T-helper 17 cell (primary cell): ENCODE results near the gene DISP3. TPM values are rescaled to one million over a fixed set of nuclear protein-coding genes. Genes with fewer than 3 reads are reported as not detected.

Experiments used
- ATAC-seq: fragments of 150-1000 bp; cut with Tn5 transposase; 2 replicates; pipeline ENCODE4 v1.10.0; 2021; ENCODE audit warnings: mild to moderate bottlenecking, moderate library complexity
- DNase-seq, 3 donors: peaks; one replicate each; pipeline versions ENCODE4 v3.0.0 to v3.0.0-alpha.2; 2020 to 2021
- H3K9me3 ChIP-seq: one replicate; pipeline ENCODE4 v1.7.0; 2013; ENCODE audit warnings: low read length, mild to moderate bottlenecking; ENCODE audit not compliant: control insufficient read depth, poor library complexity, severe bottlenecking
- H3K27ac Mint-ChIP-seq: one replicate; pipeline ENCODE4 v1.8.0; 2022; ENCODE audit warnings: mild to moderate bottlenecking, moderate library complexity, mixed read lengths
- H3K27me3 Mint-ChIP-seq: one replicate; pipeline ENCODE4 v1.8.0; 2022; ENCODE audit warnings: mixed read lengths
- H3K36me3 Mint-ChIP-seq: one replicate; pipeline ENCODE4 v1.8.0; 2022; ENCODE audit warnings: low read depth, mixed read lengths
- H3K4me1 Mint-ChIP-seq: one replicate; pipeline ENCODE4 v1.8.0; 2022; ENCODE audit warnings: mild to moderate bottlenecking, mixed read lengths
- H3K4me3 Mint-ChIP-seq: one replicate; pipeline ENCODE4 v1.8.0; 2022; ENCODE audit warnings: mild to moderate bottlenecking, moderate library complexity, mixed read lengths
- total RNA-seq, 4 donors: library from RNA in 2 of 4; stranded (reverse) in 2 of 4; gene quantifications; one replicate each; pipeline ENCODE4 v1.2.3 and lab custom pipeline; 2022 to 2026

DISP3 gene
- total RNA-seq (1 to 10 TPM in 1 of 2 donors, under 1 TPM in 1; 0.70 to 1.1 TPM), total RNA-seq (lab: John Stamatoyannopoulos, UW) (0.23 to 0.83 reads per million in 2 donors)

DNA sequence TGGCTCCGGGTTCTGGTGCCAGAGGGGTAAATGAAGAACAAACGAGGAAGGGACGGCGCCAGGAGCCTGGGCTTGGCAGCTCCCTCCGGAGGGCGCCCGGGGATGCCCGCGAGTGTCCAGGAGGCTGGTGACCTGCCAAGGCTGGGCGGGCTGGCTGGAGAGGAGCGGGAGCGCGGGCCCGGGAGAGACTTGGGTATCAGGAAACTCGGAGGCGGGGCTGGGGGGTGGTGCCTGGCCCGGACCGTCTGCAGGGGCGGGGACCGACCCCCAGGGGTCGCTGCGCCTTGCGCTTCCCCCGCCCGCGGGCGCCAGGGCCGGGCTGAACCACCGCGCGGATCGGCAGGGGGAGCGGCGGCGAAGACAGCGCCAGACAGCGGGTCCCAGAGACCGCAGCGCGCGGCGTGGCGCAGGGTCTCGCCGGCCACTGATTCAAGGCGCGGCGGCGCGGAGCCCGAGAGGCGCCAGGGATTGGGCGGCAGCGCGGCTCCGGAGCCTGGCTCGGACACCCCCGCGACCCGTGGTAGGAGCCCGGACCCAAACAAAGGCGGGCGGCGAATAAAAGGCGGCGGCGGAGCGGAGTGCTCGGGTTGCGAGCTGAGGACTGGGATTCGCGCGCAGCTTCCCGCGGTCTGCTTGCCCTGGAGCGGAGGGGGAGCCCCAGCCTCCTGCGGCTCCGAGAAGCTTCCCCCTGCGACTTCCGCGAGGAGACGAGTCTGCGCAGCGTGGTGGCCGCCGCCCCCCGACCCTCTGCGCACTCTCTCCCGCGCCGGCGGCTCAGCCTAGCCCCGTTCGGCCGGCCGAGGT lies at the start of gene DISP3:
DISP3 (plus strand) TSS at position 585 of the 804 bp plus-strand sequence. CDS start 21,838 bp downstream, outside the sequence.
- Mint-ChIP-seq H3K27me3 (peaks cover 56% of the 10 kb centered on the region), H3K27ac (no peak within 1 kb of the TSS), H3K4me3 (peak within 1 kb of the TSS; percentile 81), H3K36me3 (peaks cover 4% of the 10 kb centered on the region), H3K4me1 (peaks cover 7% of the 10 kb centered on the region)
- no peaks in the 10 kb centered on the region for H3K9me3 ChIP-seq
- DNase-seq (peak; percentile 43 to 56 (median 47)), ATAC-seq (peak; percentile 93)

- ATAC-seq, result no peak
Observed at GRCh38 chr1:11429226-11429625, 49.7 kb upstream of the DISP3 start.

DNA sequence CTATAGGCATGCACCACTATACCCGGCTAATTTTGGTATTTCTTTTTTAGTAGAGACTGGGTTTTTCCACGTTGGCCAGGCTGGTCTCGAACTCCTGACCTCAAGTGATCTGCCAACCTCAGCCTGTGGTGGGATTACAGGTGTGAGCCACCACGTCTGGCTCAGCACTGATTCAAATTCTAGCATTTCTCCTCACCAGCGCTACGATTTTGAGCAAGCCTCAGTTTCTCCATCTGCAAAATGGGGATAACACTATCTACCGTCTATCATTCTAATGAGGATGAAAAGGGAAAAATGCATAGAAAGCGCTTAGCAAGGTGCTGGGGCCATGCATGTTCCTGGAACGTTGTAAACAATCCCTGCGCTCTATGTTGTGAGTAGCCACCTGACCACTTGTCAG lies 49.0 kb upstream of the DISP3 start:
- no peak overlapping the region for H3K4me3 Mint-ChIP-seq
- peaks cover 21% of the 10 kb centered on the region for H3K27me3 Mint-ChIP-seq
- ATAC-seq (no peak), DNase-seq (no peak)
- H3K4me1 Mint-ChIP-seq, result peaks cover 8% of the 10 kb centered on the region
- H3K9me3 ChIP-seq, result no peaks in the 10 kb centered on the region
- H3K27ac Mint-ChIP-seq, result no peak overlapping the region
- H3K36me3 Mint-ChIP-seq, result peaks cover 4% of the 10 kb centered on the region

More at GRCh38 chr1:11429226-11429625, 49.7 kb upstream of the DISP3 start:
- H3K4me1 Mint-ChIP-seq, result peaks cover 8% of the 10 kb centered on the region
- no peak overlapping the region for H3K4me3 Mint-ChIP-seq
- H3K27ac Mint-ChIP-seq, result no peak overlapping the region
- no peak for DNase-seq
- peaks cover 4% of the 10 kb centered on the region for H3K36me3 Mint-ChIP-seq
- no peaks in the 10 kb centered on the region for H3K9me3 ChIP-seq
- H3K27me3 Mint-ChIP-seq, result peaks cover 21% of the 10 kb centered on the region

DNA sequence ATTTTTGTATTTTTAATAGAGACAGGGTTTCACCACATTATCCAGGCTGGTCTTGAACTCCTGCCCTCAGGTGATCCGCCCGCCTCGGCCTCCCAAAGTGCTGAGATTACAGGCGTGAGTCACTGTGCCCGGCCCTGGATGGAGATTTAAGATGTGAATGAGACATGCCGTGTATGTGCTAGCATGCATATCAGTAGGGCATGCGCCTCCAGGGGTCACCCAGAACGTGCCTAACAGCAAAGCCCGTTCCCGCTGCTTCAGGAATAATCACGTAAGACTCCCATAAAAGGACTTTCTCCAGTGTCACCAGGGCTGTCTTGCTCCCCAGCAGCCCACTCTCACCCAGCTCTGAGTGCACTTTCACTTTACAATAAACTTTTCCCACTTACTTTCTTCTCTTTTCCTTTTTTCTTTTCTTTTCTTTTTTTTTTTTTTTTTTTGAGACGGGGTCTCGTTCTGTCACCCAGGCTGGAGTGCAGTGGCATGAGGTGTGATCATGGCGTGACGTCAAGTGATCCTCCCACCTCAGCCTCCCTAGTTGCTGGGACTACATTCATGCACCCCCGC lies 46.9 kb upstream of the DISP3 start:
- Mint-ChIP-seq H3K4me1 (peaks cover 15% of the 10 kb centered on the region), H3K27ac (no peak overlapping the region), H3K36me3 (peaks cover 2% of the 10 kb centered on the region), H3K27me3 (peaks cover 26% of the 10 kb centered on the region), H3K4me3 (no peak overlapping the region)
- no peaks in the 10 kb centered on the region for H3K9me3 ChIP-seq
- DNase-seq (no peak), ATAC-seq (no peak)

DNA sequence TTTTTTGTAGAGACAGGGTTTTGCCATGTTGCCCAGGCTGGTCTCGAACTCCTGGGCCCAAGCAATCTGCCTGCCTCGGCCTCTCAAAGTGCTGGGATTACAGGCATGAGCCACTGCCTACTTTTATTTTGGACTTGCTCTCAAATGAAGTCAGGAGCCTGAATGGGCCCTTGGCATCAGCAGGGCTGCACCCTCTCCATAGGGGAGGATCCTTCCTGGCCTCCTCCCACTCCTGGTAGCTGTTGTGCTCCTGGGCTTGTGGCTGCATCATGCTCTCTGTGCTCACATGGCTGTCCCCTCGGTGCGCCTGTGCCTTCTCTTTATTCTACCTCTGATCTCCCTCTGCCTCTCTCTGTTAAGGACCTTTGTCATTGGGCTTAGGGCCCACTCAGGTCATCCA lies 46.4 kb upstream of the DISP3 start:
- ATAC-seq, result no peak
- Mint-ChIP-seq H3K27me3 (peaks cover 32% of the 10 kb centered on the region), H3K4me3 (no peak overlapping the region), H3K4me1 (peaks cover 18% of the 10 kb centered on the region), H3K36me3 (peaks cover 2% of the 10 kb centered on the region), H3K27ac (no peak overlapping the region)
- no peaks in the 10 kb centered on the region for H3K9me3 ChIP-seq
- DNase-seq, result no peak

DNA sequence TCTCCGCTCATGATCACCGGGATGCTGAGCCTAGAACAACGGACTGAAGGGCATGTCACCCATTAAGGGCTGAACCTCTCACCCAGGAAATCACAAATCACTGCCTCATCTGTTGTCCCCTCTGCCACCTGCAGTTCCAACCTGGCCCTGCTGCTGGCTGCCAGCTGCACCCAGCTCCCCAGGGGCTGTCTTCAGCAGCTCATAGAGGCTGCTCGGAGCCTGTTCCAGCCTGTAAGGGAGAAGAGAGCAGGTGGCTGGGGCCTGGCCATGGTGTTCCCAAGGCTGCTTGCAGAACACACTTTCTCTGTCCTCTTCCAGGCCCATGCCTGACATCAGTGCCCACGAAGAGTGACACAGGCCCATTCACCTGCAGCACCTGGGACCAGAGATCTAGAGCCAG lies 44.5 kb upstream of the DISP3 start:
- H3K27me3 Mint-ChIP-seq, result peaks cover 39% of the 10 kb centered on the region
- H3K4me3 Mint-ChIP-seq, result no peak overlapping the region
- peaks cover 2% of the 10 kb centered on the region for H3K36me3 Mint-ChIP-seq
- peaks cover 21% of the 10 kb centered on the region for H3K4me1 Mint-ChIP-seq
- DNase-seq (no peak), ATAC-seq (no peak)
- H3K27ac Mint-ChIP-seq, result no peak overlapping the region
- no peaks in the 10 kb centered on the region for H3K9me3 ChIP-seq

- Mint-ChIP-seq H3K4me1 (peaks cover 21% of the 10 kb centered on the region), H3K27me3 (peaks cover 39% of the 10 kb centered on the region), H3K36me3 (peaks cover 2% of the 10 kb centered on the region), H3K4me3 (no peak overlapping the region), H3K27ac (no peak overlapping the region)
- DNase-seq (no peak), ATAC-seq (no peak)
- no peaks in the 10 kb centered on the region for H3K9me3 ChIP-seq
Observed at GRCh38 chr1:11434926-11435325, 44.0 kb upstream of the DISP3 start.

- ATAC-seq, result no peak
- Mint-ChIP-seq H3K4me3 (no peak overlapping the region), H3K36me3 (peaks cover 7% of the 10 kb centered on the region), H3K27ac (no peak overlapping the region), H3K27me3 (peaks cover 43% of the 10 kb centered on the region), H3K4me1 (peaks cover 21% of the 10 kb centered on the region)
- H3K9me3 ChIP-seq, result no peaks in the 10 kb centered on the region
- no peak for DNase-seq
Observed at GRCh38 chr1:11438996-11439395, 40.0 kb upstream of the DISP3 start.

DNA sequence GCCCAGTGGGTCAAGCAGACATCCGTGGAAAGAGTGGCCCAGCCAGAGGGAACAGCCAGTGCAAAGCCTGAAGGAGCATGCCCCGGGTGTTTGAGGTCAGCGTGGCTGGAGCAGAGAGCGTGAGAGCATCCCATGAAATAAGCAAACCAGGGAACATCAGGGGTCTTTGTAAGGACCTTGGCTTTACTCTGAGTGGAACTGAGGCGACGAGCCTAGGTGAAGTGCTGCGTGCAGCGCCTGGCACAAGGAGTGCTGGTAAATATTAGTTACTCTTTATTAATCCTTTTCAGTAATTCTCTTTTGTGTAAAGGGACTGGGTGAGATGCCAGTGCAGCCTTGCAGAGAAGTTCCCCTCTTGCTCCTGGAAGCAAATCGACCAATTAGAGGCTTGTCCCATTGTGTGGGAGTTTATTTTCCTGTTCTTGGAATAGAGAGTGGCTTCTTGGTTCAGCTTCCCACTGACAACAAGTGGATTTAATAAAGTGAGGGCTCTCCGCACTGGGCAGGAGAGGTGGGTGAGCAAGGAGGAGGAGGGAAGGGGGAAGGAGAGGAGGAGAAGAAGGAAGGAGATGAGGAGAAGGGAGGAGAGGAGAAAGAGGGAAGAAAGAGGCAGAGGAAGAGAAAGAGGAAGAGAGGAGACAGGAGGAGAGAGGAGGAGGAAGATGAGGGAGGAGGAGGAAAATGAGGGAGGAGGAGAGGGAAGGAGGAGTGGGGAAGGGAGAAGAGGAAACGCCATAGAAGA lies 37.6 kb upstream of the DISP3 start:
- H3K27me3 Mint-ChIP-seq, result peaks cover 51% of the 10 kb centered on the region
- H3K4me1 Mint-ChIP-seq, result peaks cover 21% of the 10 kb centered on the region
- H3K27ac Mint-ChIP-seq, result peak overlapping the region; percentile 67
- peaks cover 7% of the 10 kb centered on the region for H3K36me3 Mint-ChIP-seq
- no peak overlapping the region for H3K4me3 Mint-ChIP-seq
- DNase-seq (no peak), ATAC-seq (no peak)
- no peaks in the 10 kb centered on the region for H3K9me3 ChIP-seq

GRCh38 chr1:11443043-11443442 lies 35.9 kb upstream of the DISP3 start:
- DNase-seq (no peak), ATAC-seq (no peak)
- Mint-ChIP-seq H3K4me1 (peaks cover 12% of the 10 kb centered on the region), H3K36me3 (peaks cover 7% of the 10 kb centered on the region), H3K4me3 (no peak overlapping the region), H3K27ac (no peak overlapping the region), H3K27me3 (peaks cover 40% of the 10 kb centered on the region)
- no peaks in the 10 kb centered on the region for H3K9me3 ChIP-seq

- Mint-ChIP-seq H3K27ac (peak overlapping the region; percentile 43), H3K4me1 (peaks cover 12% of the 10 kb centered on the region), H3K4me3 (no peak overlapping the region), H3K36me3 (peaks cover 7% of the 10 kb centered on the region), H3K27me3 (peaks cover 38% of the 10 kb centered on the region)
- DNase-seq (no peak), ATAC-seq (no peak)
- no peaks in the 10 kb centered on the region for H3K9me3 ChIP-seq
Observed at GRCh38 chr1:11443961-11444658, 34.8 kb upstream of the DISP3 start.

- Mint-ChIP-seq H3K36me3 (peaks cover 8% of the 10 kb centered on the region), H3K4me1 (peaks cover 12% of the 10 kb centered on the region), H3K27me3 (peaks cover 43% of the 10 kb centered on the region), H3K4me3 (no peak overlapping the region), H3K27ac (peak overlapping the region; percentile 43)
- ATAC-seq (no peak), DNase-seq (no peak)
- H3K9me3 ChIP-seq, result no peaks in the 10 kb centered on the region
Observed at GRCh38 chr1:11444907-11445306, 34.0 kb upstream of the DISP3 start.

DNA sequence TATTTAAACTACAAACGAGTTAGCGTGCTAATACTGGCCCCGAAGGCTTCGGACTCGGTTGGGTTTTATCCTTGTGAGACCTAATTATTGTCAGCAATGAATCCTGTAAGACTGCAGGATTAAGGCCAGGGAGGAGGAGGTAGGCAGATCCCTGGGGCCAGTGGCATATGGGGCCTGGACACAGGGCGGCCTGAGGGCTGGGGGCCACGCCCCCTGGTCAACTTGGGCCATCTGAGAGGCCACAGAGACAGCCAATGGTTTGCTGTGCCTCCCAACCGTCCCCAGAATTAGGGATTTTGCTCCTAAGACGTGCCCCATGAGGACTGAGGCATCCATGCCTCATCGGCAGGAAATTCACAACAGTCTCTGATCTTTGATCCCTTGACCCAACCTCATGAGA lies 31.1 kb upstream of the DISP3 start:
- ATAC-seq, result no peak
- H3K9me3 ChIP-seq, result no peaks in the 10 kb centered on the region
- Mint-ChIP-seq H3K4me1 (peaks cover 6% of the 10 kb centered on the region), H3K36me3 (peaks cover 5% of the 10 kb centered on the region), H3K27me3 (peaks cover 26% of the 10 kb centered on the region), H3K27ac (no peak overlapping the region), H3K4me3 (no peak overlapping the region)
- DNase-seq, result no peak
